ENCODE data around the gene ZNF3.

DNA sequence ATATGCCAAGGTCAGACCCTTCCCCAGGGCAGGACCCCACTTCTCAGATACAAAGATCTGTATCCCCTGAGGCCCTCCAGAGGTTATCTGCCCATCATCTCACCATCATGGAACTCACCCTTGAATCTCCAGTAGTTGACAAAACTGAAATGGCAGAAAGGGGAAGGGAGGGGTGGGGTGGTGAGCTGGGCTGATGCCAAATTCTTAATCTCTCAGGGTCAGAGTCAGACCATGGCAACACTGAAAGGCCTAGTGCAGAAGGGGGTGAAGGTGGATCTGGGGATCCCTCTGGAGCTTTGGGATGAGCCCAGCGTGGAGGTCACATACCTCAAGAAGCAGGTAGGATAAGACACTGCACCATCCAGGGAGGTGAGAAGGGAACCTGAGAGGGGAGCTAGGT lies 41.0 kb upstream of the ZNF3 start:
- TF ChIP-seq, protein P1, sequence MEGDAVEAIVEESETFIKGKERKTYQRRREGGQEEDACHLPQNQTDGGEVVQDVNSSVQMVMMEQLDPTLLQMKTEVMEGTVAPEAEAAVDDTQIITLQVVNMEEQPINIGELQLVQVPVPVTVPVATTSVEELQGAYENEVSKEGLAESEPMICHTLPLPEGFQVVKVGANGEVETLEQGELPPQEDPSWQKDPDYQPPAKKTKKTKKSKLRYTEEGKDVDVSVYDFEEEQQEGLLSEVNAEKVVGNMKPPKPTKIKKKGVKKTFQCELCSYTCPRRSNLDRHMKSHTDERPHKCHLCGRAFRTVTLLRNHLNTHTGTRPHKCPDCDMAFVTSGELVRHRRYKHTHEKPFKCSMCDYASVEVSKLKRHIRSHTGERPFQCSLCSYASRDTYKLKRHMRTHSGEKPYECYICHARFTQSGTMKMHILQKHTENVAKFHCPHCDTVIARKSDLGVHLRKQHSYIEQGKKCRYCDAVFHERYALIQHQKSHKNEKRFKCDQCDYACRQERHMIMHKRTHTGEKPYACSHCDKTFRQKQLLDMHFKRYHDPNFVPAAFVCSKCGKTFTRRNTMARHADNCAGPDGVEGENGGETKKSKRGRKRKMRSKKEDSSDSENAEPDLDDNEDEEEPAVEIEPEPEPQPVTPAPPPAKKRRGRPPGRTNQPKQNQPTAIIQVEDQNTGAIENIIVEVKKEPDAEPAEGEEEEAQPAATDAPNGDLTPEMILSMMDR (IDR thresholded peaks at IDR 0.05): no peak
- TF ChIP-seq PBX3 (IDR thresholded peaks at IDR 0.05): no peak
- TF ChIP-seq MAFK (IDR thresholded peaks at IDR 0.05; ENCODE audit: partially characterized antibody): no peak
- TF ChIP-seq POLR2A (IDR thresholded peaks at IDR 0.05; ENCODE audit: low read length): no peak
- TF ChIP-seq CHD2 (IDR thresholded peaks at IDR 0.05; ENCODE audit: low read length, partially characterized antibody): no peak
- TF ChIP-seq TP53 (CRISPR knock-in tag; IDR thresholded peaks at IDR 0.05): no peak
- TF ChIP-seq EP300 (IDR thresholded peaks at IDR 0.05): no peak
- TF ChIP-seq HDAC2 (IDR thresholded peaks at IDR 0.05): no peak
- TF ChIP-seq EHMT2 (IDR thresholded peaks at IDR 0.05; ENCODE audit: low read depth): no peak
- no peak for TF ChIP-seq MAX (IDR thresholded peaks at IDR 0.05)
- TF ChIP-seq, protein P2, sequence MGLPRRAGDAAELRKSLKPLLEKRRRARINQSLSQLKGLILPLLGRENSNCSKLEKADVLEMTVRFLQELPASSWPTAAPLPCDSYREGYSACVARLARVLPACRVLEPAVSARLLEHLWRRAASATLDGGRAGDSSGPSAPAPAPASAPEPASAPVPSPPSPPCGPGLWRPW (IDR thresholded peaks at IDR 0.05): no peak
- TF ChIP-seq JUNB (IDR thresholded peaks at IDR 0.05): no peak
- no peak for TF ChIP-seq JUN (IDR thresholded peaks at IDR 0.05)
- TF ChIP-seq, protein P3, sequence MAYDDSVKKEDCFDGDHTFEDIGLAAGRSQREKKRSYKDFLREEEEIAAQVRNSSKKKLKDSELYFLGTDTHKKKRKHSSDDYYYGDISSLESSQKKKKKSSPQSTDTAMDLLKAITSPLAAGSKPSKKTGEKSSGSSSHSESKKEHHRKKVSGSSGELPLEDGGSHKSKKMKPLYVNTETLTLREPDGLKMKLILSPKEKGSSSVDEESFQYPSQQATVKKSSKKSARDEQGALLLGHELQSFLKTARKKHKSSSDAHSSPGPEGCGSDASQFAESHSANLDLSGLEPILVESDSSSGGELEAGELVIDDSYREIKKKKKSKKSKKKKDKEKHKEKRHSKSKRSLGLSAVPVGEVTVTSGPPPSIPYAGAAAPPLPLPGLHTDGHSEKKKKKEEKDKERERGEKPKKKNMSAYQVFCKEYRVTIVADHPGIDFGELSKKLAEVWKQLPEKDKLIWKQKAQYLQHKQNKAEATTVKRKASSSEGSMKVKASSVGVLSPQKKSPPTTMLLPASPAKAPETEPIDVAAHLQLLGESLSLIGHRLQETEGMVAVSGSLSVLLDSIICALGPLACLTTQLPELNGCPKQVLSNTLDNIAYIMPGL (CRISPR knock-in tag; IDR thresholded peaks at IDR 0.05; ENCODE audit: borderline replicate concordance): no peak

Data from A549 (cell line).